H1 (cell line): ENCODE measurements around the gene TELO2. TPM values are rescaled to one million over a fixed set of nuclear protein-coding genes. Genes with fewer than 3 reads are reported as not detected.
A peak's percentile ranks its signal among the peaks of the same experiment; 100 is the strongest.

ENCODE experiments used
- CHD1 ChIP-seq: IDR thresholded peaks from 2 replicates; pipeline ENCODE4 v1.6.1; 2012; ENCODE audit warnings: low read depth, low read length, improper control_type of control experiment
- GABPA ChIP-seq: IDR thresholded peaks from 2 replicates; pipeline ENCODE4 v1.6.1; 2011; ENCODE audit warnings: mild to moderate bottlenecking, low read length, moderate library complexity, borderline replicate concordance; ENCODE audit not compliant: insufficient read depth
- KDM5A ChIP-seq: fragments of 200-600 bp; IDR thresholded peaks from 2 replicates; pipeline ENCODE4 v1.7.1; 2012; ENCODE audit warnings: mild to moderate bottlenecking, low read length, inconsistent platforms, mixed read lengths
- PHF8 ChIP-seq: fragments of 200-600 bp; sonication (generic); conservative IDR thresholded peaks from 2 replicates; pipeline ENCODE4 v1.7.1; 2012; ENCODE audit warnings: low read depth, mild to moderate bottlenecking, inconsistent platforms, low read length, moderate library complexity
- POU5F1 ChIP-seq: IDR thresholded peaks from 2 replicates; pipeline ENCODE4 v1.6.1; 2011; ENCODE audit warnings: low read depth, mild to moderate bottlenecking, low read length, moderate library complexity
- RXRA ChIP-seq: IDR thresholded peaks from 2 replicates; pipeline ENCODE4 v1.6.1; 2011; ENCODE audit warnings: low read depth, mild to moderate bottlenecking, low read length, moderate library complexity; ENCODE audit not compliant: insufficient read depth
- SIRT6 ChIP-seq: IDR thresholded peaks from one replicate; pipeline ENCODE4 v1.7.1; 2012; ENCODE audit warnings: low read length, inconsistent platforms
- SUZ12 ChIP-seq: fragments of 200-600 bp; sonication (generic); IDR thresholded peaks from 2 replicates; pipeline ENCODE4 v1.6.1; 2012; ENCODE audit warnings: mild to moderate bottlenecking, inconsistent platforms, low read length, moderate library complexity, mixed read lengths
- TAF1 ChIP-seq: IDR thresholded peaks from 2 replicates; pipeline ENCODE4 v1.6.1; 2011; ENCODE audit warnings: mild to moderate bottlenecking, low read depth, low read length
- polyA plus RNA-seq, 7 experiments: library from polyadenylated mRNA; depleted of rRNA in 3 of 7; stranded (reverse) in 5 of 7; unstranded in 2 of 7; fragments of >200 nt in 5 of 7; fragments of 200-250 nt in 2 of 7; gene quantifications; 1 replicate in 5 of 7; 2 replicates in 1 of 7; 4 replicates in 1 of 7; pipeline versions ENCODE4 v1.2.1 to v1.2.3, GENCODE V29; 2011 to 2013; ENCODE audit warnings: missing spikeins in 2 of 7, mixed read lengths in 2 of 7
- total RNA-seq: library from RNA; stranded (reverse); fragmentation: NEBNext Ultra II Directional; extraction: Animal tissue kit (Norgen Biotek cat#: 25700); gene quantifications from 2 replicates; pipeline ENCODE4 v1.2.1, GENCODE V29; 2021
- TF ChIP-seq, protein P1 (sequence below): IDR thresholded peaks from 2 replicates; pipeline ENCODE4 v1.6.1; 2012; ENCODE audit warnings: inconsistent platforms

The TELO2 gene
- total and polyA plus RNA-seq, 2 of the 8 experiments (the other 6 are each of a cell fraction or from before 2014, with no cell fraction given): 39.3 to 64.8 TPM

GRCh38 chr16:1474796-1475551 lies 18.2 kb upstream of the TELO2 start, which contains the start of gene CLCN7 (continued):
- TF ChIP-seq KDM5A: peak; percentile 37; the same call in 1 of the 2 replicates
- TF ChIP-seq GABPA: no peak; the same call in 1 of the 2 replicates
- no peak for TF ChIP-seq POU5F1
- TF ChIP-seq TAF1: peak; percentile 78
- TF ChIP-seq RXRA: no peak
- TF ChIP-seq SUZ12: no peak
- TF ChIP-seq CHD1: no peak
- TF ChIP-seq, protein P1, sequence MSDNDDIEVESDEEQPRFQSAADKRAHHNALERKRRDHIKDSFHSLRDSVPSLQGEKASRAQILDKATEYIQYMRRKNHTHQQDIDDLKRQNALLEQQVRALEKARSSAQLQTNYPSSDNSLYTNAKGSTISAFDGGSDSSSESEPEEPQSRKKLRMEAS: peak; percentile 99
- no peak for TF ChIP-seq SIRT6
- peak; percentile 98 for TF ChIP-seq PHF8
